Activated T-helper 2 cell treated with anti-CD3 and anti-CD28 coated beads, Interferon-gamma antibody, Interleukin-2, Interleukin-4, amounts not matched to agents 10 μg/mL and 5 μg/mL and 100 μg/mL, durations not matched to agents 14 hours and 24 hours and 36 hours (primary cell): ENCODE measurements around the gene SCAMP4. TPM values are rescaled to one million over a fixed set of nuclear protein-coding genes. Genes with fewer than 3 reads are reported as not detected.
"Not testable (repeated sequence)": the region's sequence is repeated elsewhere in the genome, so short reads cannot be mapped to it uniquely, and the experiment has no call there.

Experiments
- DNase-seq: peaks from one replicate; pipeline ENCODE4 v3.0.0; 2021; ENCODE audit warnings: low spot score
- H3K27ac Mint-ChIP-seq: one replicate; pipeline ENCODE4 v1.8.0; 2021; ENCODE audit warnings: mixed read lengths
- H3K27me3 Mint-ChIP-seq: one replicate; pipeline ENCODE4 v1.8.0; 2021; ENCODE audit warnings: low read depth, mixed read lengths
- H3K36me3 Mint-ChIP-seq: one replicate; pipeline ENCODE4 v1.8.0; 2021; ENCODE audit warnings: low read depth, mixed read lengths
- H3K4me1 Mint-ChIP-seq: one replicate; pipeline ENCODE4 v1.8.0; 2021; ENCODE audit warnings: low read depth, mixed read lengths
- H3K4me3 Mint-ChIP-seq: one replicate; pipeline ENCODE4 v1.8.0; 2021; ENCODE audit warnings: low read depth, mild to moderate bottlenecking, moderate library complexity, mixed read lengths
- H3K9me3 Mint-ChIP-seq: one replicate; pipeline ENCODE4 v1.8.0; 2021; ENCODE audit warnings: mixed read lengths
- intact Hi-C: fragments of 100-400 bp; cut with micrococcal nuclease; formaldehyde crosslinking; loops from one replicate; pipeline ENCODE4 v1.15.1; 2023
- total RNA-seq: library from RNA; stranded (reverse); gene quantifications from 2 replicates; pipeline ENCODE4 v1.2.3, GENCODE V29; 2022

Gene SCAMP4
- total RNA-seq, 1 donor from 2014 or later: 37.9 TPM

DNA sequence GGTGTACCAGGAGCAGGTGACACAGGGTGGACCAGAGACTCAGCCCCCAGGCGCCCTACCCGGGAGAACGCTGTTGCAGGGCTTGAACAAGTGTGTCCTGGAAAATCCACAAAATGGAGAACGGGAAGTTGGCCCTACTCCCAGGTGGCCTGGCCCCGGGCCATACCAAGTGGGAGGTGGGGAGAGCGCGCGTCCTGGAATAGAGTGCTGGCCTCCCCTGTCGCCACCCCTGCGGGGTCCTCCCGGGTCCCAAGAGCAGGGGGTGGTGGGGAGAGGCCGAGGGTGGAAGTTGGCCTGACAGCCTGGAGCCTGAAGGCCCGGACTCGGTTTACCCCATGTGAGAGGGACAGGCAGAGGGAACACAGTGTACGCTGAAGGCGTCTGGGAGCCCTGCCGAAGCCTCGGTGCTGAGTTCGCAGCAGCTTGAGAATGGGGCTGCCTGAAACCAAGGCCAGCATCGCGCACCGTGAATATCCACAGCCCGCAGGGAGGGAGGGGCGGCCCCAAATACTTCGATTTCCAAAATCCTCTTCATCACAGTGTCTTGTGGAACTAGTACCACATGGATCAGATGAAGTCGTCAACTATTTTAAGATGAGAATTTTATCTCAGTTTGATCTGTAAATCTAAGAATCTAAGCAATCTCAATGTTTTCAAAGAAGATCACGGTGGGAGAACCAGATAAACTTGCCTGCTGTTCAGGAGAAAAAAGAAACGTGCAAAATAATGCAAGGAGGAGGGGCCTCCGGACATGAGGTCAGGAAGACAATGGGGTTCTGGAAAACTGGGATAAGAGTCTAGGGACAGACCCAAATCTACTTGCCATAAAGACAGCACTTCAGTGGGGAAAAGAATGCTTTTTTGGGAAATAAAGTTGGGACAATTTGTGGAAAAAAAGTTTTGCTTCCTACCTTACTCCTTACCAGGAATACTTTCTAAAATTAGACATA lies 31.4 kb upstream of the SCAMP4 start:
- H3K4me3 Mint-ChIP-seq: peak overlapping the region; percentile 99
- peak overlapping the region; percentile 76 for H3K27ac Mint-ChIP-seq
- no peak for DNase-seq
- H3K36me3 Mint-ChIP-seq: peaks cover 32% of the 10 kb centered on the region
- no peaks in the 10 kb centered on the region for H3K27me3 Mint-ChIP-seq
- peaks cover 13% of the 10 kb centered on the region for H3K4me1 Mint-ChIP-seq
- no peaks in the 10 kb centered on the region for H3K9me3 Mint-ChIP-seq
- intact Hi-C loops: no loop called here

DNA sequence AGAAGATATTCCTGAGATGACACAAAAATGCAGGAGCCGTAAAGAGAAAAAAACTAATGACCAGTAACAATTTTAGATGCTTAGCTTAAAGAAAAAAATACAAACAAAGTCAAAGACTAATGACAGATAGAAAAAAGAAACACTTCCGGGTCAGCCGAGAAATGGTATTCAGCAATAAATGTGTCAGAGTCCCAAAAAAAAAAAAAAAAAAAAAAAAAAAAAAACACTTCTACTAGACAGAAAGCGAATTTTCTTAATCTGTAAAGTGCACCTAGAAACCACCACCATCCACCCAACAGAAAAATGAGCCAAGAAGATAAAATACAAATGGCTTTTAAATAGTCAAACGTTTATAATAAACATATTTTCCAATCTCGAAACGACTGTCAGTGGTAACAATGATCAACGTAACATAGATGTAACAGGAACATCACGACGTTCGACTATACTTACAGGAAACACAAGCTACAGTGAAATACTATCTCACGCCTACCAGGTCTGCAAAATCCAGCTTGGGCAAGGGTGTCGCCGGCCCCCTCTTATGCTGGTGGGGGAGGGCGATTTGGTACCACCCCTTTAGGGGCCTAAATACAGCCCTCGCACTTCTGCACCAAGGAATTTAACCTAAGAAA lies 30.5 kb upstream of the SCAMP4 start:
- Mint-ChIP-seq H3K4me3 (peak overlapping the region; percentile 99), H3K27ac (peak overlapping the region; percentile 95), H3K9me3 (no peaks in the 10 kb centered on the region), H3K4me1 (peaks cover 12% of the 10 kb centered on the region), H3K27me3 (no peaks in the 10 kb centered on the region), H3K36me3 (peaks cover 31% of the 10 kb centered on the region)
- intact Hi-C loops: loop anchor here (5.0 kb wide), 1 partner anchor 208 kb away; no protein-coding TSS in a partner anchor
- no peak for DNase-seq

DNA sequence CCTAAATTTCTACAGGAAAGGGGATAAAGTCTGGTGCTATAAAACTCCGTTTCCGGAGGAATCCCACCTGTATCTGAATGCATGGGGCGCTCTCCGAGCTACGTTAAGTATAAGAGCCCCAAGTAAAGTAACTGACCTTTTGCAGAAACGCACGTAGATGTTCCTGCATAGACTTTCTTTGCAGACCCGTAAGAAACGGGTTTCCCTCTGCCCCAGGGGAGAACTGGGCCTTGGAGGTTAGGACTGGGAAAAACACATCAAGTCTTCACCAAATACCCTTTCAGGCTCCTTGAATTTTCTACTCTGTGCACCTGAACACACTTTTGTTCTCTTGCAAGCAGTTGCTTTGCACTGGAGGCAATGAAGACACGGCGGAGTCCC lies 29.9 kb upstream of the SCAMP4 start:
- Mint-ChIP-seq H3K27ac (peak overlapping the region; percentile 95), H3K4me3 (peak overlapping the region; percentile 99), H3K36me3 (peaks cover 28% of the 10 kb centered on the region), H3K4me1 (peaks cover 12% of the 10 kb centered on the region)
- not testable (repeated sequence) for DNase-seq, H3K9me3 Mint-ChIP-seq, H3K27me3 Mint-ChIP-seq
- intact Hi-C loops: loop anchor here (5.0 kb wide), 1 partner anchor 207 kb away; no protein-coding TSS in a partner anchor

DNA sequence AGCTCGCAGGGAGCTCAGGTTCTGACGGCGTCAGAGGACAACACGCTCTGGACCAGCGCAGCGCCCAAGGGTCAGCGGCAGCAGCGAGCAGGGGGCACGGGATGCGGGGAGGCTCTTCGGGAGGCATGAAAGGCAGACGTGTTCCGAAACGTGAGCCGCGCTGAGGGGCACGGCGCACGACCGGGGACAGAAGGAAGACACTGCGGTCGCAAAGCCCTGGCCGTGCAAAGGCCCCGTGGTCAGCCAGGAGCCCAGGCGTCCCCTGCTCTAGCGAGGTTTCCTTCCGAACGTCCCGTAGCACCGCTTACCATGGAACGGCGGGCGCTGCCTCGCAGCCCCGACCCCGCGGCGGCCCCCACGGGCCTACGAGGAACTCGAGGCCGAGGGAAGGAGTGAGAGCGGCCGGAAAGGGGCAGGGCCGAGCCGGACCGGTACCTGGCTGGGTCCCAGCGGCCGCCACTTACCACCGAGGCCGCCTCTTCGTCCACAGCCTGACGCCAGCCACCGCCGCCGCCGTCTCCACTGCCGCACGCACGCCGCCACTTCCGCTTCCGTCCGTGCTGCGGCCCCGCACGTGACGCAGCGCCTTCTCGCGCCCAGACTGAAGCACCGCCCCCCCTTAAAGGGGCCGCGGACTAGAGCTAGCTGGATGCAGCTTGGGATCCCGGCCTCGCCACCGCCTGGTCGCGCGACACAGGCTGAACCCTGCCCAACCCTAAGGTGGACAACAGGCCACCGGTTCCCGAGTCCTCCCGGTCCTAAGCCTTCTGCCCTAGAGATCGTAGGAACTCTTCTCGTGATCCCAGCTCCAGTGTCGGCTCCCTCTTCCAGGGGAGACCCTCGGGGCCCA lies 29.3 kb upstream of the SCAMP4 start:
- peak; percentile 86 for DNase-seq
- Mint-ChIP-seq H3K36me3 (peaks cover 26% of the 10 kb centered on the region), H3K27ac (peak overlapping the region; percentile 95), H3K4me1 (peaks cover 12% of the 10 kb centered on the region), H3K9me3 (no peaks in the 10 kb centered on the region), H3K4me3 (peak overlapping the region; percentile 99), H3K27me3 (no peaks in the 10 kb centered on the region)
- intact Hi-C loops: loop anchor here (5.0 kb wide), 1 partner anchor 206 kb away; no protein-coding TSS in a partner anchor

DNA sequence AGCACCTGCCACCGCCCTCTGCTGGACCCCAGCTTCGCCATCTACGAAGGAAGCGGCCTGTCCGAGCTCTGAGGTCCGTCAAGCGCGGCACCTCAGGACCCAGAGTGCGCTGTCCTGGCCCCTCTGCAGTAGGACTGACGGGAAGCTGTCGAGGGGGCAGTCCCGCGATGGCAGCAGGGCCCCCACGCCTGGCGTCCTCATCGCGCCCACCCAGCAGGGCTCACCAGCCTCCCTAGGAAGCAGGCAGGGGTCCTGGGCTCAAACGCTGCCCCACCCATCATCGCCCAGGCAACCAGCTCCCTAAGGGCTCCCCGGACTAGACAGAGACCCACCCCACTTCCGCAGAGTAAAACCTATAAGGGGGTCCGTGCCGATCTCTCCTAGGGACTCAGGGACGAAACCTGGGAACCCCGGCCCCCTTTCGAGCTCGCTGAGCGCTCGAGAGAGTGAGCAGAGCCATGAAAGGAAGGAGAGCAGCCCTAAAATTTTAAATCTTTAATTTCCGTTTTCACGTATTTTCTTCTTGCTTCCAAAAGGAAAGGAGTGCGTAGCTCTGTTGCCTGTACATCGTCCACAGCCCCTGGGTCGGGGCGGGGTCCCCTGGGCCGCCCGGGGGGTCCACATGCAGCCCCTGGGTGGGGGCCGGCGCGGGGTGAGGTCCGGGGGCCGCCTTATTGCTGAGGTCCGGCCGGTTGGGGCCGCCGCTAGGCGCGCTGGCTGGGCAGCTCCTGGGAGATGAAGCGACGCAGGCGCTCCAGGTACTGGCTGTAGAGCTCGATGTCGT lies 28.5 kb upstream of the SCAMP4 start:
- Mint-ChIP-seq H3K27ac (peak overlapping the region; percentile 76), H3K4me3 (peak overlapping the region; percentile 99), H3K4me1 (peaks cover 12% of the 10 kb centered on the region), H3K36me3 (peaks cover 26% of the 10 kb centered on the region)
- not testable (repeated sequence) for DNase-seq, H3K27me3 Mint-ChIP-seq, H3K9me3 Mint-ChIP-seq
- intact Hi-C loops: loop anchor here (5.0 kb wide), 1 partner anchor 206 kb away; no protein-coding TSS in a partner anchor

DNA sequence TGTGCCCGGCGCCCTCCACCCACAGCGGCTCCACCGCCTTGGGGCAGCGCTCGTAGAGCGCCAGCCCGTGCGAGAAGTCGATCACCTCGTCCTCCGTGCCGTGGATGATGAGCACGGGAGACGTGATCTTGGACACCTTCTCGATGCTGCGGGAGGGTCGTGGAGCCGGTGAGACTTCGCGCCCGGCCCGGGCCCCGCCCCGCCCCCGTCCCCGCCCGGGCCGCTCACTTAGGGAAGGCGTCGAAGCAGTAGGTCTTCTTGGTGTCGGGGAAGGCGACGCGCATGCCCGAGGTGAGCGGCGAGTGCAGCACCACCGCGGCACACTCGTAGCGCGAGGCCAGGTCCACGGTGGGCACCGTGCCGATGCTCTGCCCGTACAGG lies 27.9 kb upstream of the SCAMP4 start:
- Mint-ChIP-seq H3K36me3 (peaks cover 26% of the 10 kb centered on the region), H3K4me1 (peaks cover 12% of the 10 kb centered on the region)
- not testable (repeated sequence) for H3K27me3 Mint-ChIP-seq, H3K4me3 Mint-ChIP-seq, H3K9me3 Mint-ChIP-seq, H3K27ac Mint-ChIP-seq, DNase-seq
- intact Hi-C loops: loop anchor here (5.0 kb wide), 1 partner anchor 205 kb away; no protein-coding TSS in a partner anchor

DNA sequence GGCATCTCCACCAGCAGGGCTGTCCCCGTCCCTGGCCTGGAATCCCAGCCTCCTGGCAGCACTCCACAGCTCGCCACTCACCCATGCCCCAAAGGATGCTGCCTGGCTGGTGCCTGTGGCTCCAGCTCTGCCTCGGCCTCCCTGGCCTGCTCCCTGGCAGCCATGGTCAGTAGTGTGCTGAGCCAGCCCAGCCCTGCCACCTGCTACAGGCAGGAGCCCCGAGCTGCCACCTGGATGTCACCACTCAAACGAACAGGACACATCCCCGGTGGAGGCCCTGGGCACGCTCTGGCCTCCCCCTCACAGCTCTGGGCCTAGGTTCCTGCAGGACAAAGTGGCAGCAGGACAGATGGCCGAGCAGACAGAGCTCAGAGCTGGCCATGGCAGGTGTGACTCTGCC lies 26.6 kb upstream of the SCAMP4 start:
- not testable (repeated sequence) for DNase-seq, H3K4me3 Mint-ChIP-seq, H3K27ac Mint-ChIP-seq, H3K27me3 Mint-ChIP-seq, H3K9me3 Mint-ChIP-seq
- Mint-ChIP-seq H3K36me3 (peaks cover 25% of the 10 kb centered on the region), H3K4me1 (peaks cover 26% of the 10 kb centered on the region)
- intact Hi-C loops: loop anchor here (5.0 kb wide), 1 partner anchor 204 kb away; no protein-coding TSS in a partner anchor

DNA sequence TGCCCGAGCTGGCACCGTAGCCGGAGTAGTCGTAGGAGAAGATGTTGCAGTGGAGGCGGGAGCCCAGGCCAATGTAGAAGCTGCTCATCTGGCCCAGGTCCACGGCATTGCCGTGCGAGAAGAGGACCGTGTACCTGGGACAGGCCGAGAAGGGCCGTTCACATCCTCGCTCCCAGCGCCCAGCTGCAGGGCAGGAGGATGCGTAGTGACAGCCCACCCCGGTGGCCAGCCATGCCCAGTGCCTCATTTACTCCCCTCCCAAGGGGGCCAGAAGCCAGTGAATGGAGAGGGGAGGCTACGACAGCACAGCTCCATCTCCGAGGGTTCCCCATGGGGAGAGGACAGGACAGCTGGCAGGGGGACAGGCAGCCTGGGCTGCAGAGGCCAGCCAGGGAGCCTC lies 25.2 kb upstream of the SCAMP4 start:
- H3K27ac Mint-ChIP-seq, H3K27me3 Mint-ChIP-seq, H3K9me3 Mint-ChIP-seq, DNase-seq: not testable (repeated sequence)
- Mint-ChIP-seq H3K4me3 (peak overlapping the region; percentile 17), H3K36me3 (peaks cover 22% of the 10 kb centered on the region), H3K4me1 (peaks cover 25% of the 10 kb centered on the region)
- intact Hi-C loops: loop anchor here (5.0 kb wide), 1 partner anchor 202 kb away; no protein-coding TSS in a partner anchor

DNA sequence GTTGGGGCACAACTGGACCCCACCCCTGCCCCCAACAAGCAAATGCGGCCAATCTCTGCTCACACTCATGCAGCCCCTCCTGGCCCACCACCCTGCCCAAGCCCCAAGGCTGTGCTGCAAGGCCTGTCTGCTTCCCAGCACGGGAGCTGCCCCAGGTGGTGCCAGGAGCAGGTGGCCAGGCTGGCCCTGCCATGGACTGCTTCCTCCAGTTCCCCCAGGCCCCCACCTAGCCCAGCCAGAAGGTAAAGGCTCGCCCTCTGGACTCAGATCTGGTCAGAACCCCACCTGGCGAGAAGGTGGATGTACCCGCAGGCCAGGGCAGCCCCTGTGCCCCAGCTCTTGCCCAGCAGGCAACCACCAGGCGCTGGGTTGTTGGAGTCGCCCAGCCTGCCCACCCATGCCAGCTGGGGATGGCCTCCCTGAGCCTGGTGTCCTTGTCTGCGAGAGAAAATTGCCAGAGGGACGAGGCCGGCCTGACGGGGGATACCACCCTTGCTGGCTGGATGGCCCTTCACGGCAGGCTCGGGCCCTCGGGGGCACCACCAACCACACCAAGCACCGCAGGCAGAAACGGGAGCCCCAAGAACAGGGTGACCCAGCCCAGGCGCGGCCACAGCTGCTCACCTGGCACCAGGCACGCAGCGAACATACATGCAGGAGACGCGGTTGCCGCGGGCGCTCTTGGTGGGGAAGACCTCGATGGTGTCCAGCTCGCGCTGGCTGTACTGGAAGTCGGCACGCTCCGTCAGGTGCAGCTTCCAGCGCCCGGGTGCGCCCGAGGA lies 24.4 kb upstream of the SCAMP4 start:
- no peak overlapping the region for H3K4me3 Mint-ChIP-seq
- peaks cover 16% of the 10 kb centered on the region for H3K36me3 Mint-ChIP-seq

DNA sequence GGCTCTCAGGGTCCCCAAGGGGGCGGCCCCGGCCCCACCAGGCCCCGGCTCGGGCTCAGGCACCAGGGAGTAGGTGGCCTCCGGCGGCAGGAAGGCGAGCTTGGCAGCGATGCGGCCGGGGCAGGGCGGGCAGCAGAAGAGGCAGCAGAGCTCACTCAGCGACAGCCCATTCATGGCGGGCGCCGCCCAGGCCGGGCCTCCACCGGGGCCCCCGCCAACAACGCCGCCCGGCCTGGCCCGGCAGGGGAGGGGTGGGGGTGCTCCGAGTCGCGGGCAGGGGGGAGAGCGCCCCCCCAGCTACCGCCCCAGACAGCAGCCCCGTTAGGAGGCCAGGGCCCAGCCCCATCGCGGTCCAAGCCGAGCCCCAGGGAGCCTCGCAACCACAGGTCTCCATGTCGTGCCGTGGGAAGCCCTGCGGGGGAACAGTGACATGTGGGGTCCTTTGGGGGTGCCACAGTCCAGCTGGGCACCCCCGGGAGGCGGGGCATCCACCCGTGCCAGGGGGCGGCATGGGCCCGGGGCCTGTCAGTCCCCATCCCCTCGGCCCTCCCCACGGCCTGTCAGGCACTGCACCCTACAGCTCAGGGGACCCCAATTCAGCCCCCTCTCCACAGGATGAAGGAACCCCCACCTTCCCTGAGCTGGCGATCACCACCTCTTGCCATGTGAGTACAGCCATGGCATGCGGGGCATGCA lies 23.7 kb upstream of the SCAMP4 start:
- peaks cover 24% of the 10 kb centered on the region for H3K4me1 Mint-ChIP-seq
- intact Hi-C loops, DNase-seq, H3K27me3 Mint-ChIP-seq, H3K9me3 Mint-ChIP-seq: not testable (repeated sequence)
- H3K27ac Mint-ChIP-seq: peak overlapping the region; percentile 96
- peak overlapping the region; percentile 99 for H3K4me3 Mint-ChIP-seq
- H3K36me3 Mint-ChIP-seq: peaks cover 16% of the 10 kb centered on the region

More for the DNA sequence above, 24.4 kb upstream of the SCAMP4 start:
- peaks cover 26% of the 10 kb centered on the region for H3K4me1 Mint-ChIP-seq
- H3K9me3 Mint-ChIP-seq: no peaks in the 10 kb centered on the region
- DNase-seq: no peak
- intact Hi-C loops: no loop called here
- H3K27ac Mint-ChIP-seq: peak overlapping the region; percentile 17
- no peaks in the 10 kb centered on the region for H3K27me3 Mint-ChIP-seq
